Right ventricle myocardium superior (tissue), 1 donor: ENCODE results near the gene CLIC3. TPM values are rescaled to one million over a fixed set of nuclear protein-coding genes. Genes with fewer than 3 reads are reported as not detected.
A peak's percentile ranks its signal among the peaks of the same experiment; 100 is the strongest.

ENCODE experiments used
- ATAC-seq: fragments of 200-7000 bp; cut with Tn5 transposase; one replicate; pipeline ENCODE4 v1.9.1; 2020; ENCODE audit warnings: mild to moderate bottlenecking; ENCODE audit not compliant: poor library complexity
- DNase-seq: peaks from one replicate; pipeline ENCODE4 v3.0.0-alpha.2; 2020
- intact Hi-C: fragments of 100-400 bp; cut with DNase I; formaldehyde crosslinking; loops from one replicate; pipeline ENCODE4 v1.11.2; 2022
- total RNA-seq: library from RNA; stranded (reverse); fragmentation: NEBNext Ultra II Directional; extraction: Animal tissue kit (Norgen Biotek cat#: 25700); gene quantifications from one replicate; pipeline ENCODE4 v1.2.1, GENCODE V29; 2021
- donor health status: DM: no; HTN: yes; CAD: no; lungs with severe emphysema.

CLIC3 gene
- total RNA-seq, 1 donor from 2014 or later = 2.7 TPM

- ATAC-seq = no peak
- DNase-seq = peak; percentile 79
- intact Hi-C loops = loop anchor here (2.0 kb wide), 1 partner anchor 27 kb away; no protein-coding TSS in a partner anchor
Measured at GRCh38 chr9:136975644-136976043, 20.7 kb downstream of the CLIC3 start.

DNA sequence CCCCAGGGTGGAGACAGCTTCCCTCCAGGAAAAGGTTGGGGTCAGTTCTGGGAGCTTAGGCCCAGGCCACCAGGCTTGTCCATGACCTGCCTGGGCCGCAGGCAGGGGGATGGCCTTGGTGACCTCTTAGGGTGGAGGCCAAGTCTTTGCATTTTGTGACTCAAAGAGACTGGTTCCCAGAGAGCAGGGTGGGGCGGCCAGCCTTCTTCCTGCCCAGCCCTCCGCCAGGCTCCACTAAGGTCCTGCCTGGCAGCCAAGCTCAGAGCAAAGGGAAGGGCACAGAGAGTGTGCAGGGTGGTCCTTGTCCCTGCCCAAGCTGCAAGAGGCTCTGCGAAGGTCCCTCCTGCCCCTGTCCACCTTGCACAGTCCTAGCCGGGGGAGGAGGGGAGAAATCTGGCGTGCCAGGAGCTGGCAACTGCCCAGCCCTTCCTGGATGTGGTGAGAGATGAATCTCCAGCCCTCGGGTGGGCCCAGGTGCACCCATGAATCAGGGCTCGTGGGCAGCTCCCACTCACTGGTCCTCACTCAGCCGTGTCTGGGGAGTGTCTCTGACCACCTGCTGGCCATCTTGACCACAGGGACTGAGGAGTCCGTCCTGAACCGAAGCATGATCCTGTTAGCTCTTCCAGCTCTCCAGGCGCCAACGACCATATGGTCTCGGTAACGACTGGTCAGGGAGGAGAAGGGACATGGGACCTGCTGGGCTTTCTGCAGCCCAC is 21.4 kb downstream of the CLIC3 start:
- no peak for DNase-seq
- ATAC-seq = no peak

GRCh38 chr9:136973618-136974617 is 22.4 kb downstream of the CLIC3 start:
- ATAC-seq (no peak), DNase-seq (no peak)
- intact Hi-C loops = no loop called here

More for the DNA sequence above, 21.4 kb downstream of the CLIC3 start:
- intact Hi-C loops = no loop called here

GRCh38 chr9:136972743-136973142 is 23.6 kb downstream of the CLIC3 start:
- no peak for ATAC-seq
- no peak for DNase-seq
- intact Hi-C loops = no loop called here

- ATAC-seq (no peak), DNase-seq (no peak)
- intact Hi-C loops = no loop called here
Measured at GRCh38 chr9:136972335-136972734, 24.0 kb downstream of the CLIC3 start.

DNA sequence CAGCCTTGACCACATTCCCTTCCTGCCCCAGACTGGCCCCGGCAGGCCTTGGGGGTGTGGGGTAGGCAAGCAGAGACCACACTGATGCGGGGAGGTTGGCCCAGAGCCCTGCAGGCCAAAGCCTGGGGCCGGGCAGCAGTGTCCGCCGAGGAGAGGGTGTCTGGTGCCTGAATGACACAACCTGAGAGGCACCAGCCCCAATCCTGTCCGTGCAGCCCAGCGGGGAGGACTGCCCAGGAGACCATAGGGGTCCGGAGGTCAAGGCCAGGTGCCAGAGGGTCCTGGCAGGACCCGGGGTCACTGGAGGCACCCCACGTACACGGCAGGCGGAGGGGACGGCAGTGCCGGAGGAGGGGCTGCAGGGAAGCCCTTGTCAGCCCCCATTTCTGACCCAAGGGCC is 24.6 kb downstream of the CLIC3 start:
- ATAC-seq = no peak
- no peak for DNase-seq
- intact Hi-C loops = no loop called here

DNA sequence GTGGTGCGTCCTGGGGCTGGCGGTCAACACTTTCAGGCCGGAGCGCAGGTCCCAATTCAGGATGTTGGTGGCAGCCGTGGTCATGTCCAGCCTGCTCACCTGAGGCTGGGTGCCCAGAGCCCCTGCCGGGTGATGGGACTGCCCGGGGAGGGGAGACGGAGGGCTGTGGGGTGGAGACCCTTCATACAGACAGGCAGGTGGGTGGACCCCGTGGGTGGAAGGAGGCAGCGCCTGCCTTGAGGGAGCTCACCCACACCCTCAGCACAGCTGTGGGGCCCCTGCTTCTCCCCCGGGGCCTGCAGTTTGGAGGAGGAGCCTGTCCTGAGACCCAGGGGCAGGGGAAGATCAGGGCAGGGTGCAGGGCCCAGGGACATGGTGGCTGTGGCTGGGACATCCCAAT is 26.0 kb downstream of the CLIC3 start:
- intact Hi-C loops = no loop called here
- no peak for ATAC-seq
- DNase-seq = no peak

DNA sequence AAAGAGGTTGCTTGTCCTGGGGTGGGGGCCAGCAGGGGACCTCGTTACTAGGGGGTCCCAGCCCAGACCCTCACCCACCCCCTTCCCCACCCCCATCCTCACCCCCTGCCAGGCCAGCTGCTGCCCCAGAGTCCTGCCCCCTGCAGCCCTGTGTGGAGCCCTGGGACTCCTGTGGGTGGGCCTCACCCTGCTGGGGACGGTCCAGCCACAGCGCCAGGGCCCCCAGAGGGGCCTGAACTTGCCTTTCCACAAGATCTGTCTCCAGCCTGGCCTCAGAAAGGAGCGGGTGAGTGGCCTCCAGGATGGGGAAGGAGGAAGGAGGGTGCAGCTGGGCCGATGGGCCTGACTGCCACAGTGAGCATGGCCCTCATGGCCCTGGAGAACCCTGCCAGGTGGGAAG is 26.6 kb downstream of the CLIC3 start:
- ATAC-seq (no peak), DNase-seq (no peak)
- intact Hi-C loops = no loop called here

GRCh38 chr9:136969150-136969549 is 27.2 kb downstream of the CLIC3 start:
- peak; percentile 15 for ATAC-seq
- intact Hi-C loops = no loop called here
- DNase-seq = no peak

DNA sequence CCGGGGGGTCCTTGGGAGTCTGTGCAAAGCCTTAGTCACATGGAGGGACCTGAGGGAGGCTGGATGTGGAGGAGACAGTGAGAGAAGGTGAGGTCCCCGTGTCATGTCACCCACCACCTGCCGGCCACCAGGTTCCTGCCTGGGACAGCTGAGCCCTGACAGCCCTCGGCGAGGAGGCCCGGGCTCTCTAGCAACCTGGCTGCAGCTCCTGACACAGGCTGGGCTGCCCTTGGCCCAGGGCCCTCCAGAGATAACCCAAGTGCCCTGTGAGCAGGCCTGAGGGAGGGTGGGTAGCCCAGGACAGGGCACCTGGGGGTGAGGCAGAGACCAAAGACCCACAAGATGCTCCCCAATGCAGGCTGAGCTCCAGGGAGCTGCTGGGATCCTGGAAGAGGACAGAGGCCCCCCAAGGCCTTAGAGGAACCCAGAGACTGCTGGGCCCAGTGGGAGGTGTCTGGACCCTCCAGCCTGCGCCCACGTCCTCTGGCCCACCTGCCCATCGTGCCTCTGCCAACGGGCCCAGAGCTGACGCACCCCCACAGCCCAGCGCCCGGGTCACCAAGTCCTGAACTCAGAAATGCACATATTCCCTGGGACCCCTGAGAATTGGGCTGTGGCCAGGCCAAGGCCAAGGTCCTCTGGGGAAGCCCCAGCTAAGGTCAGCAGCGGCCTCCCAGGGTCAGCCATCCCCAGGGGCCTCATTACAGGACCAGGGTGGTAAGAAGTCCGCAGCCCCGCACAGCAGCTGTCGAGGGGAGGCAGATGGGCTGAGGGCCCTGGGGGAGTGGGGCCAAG is 27.8 kb downstream of the CLIC3 start:
- intact Hi-C loops = no loop called here
- peak; percentile 55 for ATAC-seq
- DNase-seq = no peak

GRCh38 chr9:136965771-136966484 is 30.4 kb downstream of the CLIC3 start:
- intact Hi-C loops = no loop called here
- ATAC-seq (no peak), DNase-seq (no peak)

GRCh38 chr9:136964833-136965422 is 31.4 kb downstream of the CLIC3 start:
- intact Hi-C loops = no loop called here
- DNase-seq = no peak
- ATAC-seq = no peak

GRCh38 chr9:136964171-136964689 is 32.1 kb downstream of the CLIC3 start:
- intact Hi-C loops = no loop called here
- ATAC-seq = no peak
- DNase-seq = no peak

- intact Hi-C loops = no loop called here
- ATAC-seq (no peak), DNase-seq (no peak)
Measured at GRCh38 chr9:136963751-136964150, 32.6 kb downstream of the CLIC3 start.

GRCh38 chr9:136963341-136963740 is 33.0 kb downstream of the CLIC3 start:
- intact Hi-C loops = no loop called here
- ATAC-seq (no peak), DNase-seq (no peak)

- ATAC-seq = no peak
- intact Hi-C loops = no loop called here
- no peak for DNase-seq
Measured at GRCh38 chr9:136962701-136963248, 33.6 kb downstream of the CLIC3 start.

- DNase-seq (no peak), ATAC-seq (no peak)
- intact Hi-C loops = no loop called here
Measured at GRCh38 chr9:136962163-136962562, 34.2 kb downstream of the CLIC3 start.
